ENCODE results near the gene XCR1. TPM values are rescaled to one million over a fixed set of nuclear protein-coding genes. Genes with fewer than 3 reads are reported as not detected.

Gene XCR1
- total and polyA plus RNA-seq, 2 experiments from 2014 or later, result not detected

DNA sequence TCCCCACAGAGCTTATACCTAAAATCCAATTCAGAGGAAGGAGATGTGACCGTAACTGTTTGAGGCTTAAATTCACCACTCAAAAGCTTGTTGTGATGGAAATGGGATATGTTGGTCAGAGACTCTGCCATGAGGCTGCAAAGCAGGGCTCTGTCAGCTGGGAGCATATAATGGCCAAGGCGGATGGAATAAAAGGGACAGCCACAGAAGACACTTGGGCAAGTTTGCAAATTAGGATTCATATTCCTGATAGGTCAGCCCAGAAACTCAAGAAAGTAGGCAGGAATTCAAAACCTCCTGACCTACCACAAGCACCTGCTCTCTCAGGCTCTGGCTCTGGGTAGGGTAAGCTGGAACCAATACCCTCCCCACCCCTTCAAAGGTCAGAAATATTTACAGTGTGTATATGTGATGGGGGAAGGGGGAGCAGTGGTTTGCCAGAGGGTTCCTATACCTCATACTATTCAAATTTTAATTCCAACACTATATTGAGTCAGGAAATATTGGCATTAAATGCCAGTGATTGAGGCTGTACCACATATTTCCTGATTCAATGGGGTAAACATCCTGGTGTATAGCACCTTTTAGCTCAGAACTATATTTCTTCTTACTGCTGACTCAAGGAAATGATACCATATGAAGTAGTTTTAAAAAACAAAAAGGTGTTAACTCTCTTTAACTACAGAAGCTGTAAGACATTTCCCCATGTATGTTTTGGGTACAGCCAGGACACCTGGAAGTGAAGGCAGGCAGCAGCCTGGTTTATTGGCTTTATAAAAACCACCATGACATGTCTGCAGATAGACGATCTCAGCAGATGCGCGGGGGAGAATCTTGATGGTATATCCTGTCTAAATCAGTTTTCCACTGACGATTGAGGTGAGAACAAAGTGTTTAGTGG, 50.8 kb downstream of the XCR1 start:
- no peaks in the 10 kb centered on the region for H3K9me2 ChIP-seq (ENCODE audit: insufficient read depth)
- H3K27me3 Mint-ChIP-seq (ENCODE audit: insufficient read depth, low read depth, poor library complexity), result peaks cover 4% of the 10 kb centered on the region
- no peaks in the 10 kb centered on the region for H3K4me1 Mint-ChIP-seq
- H3F3A ChIP-seq (replicated peaks; ENCODE audit: low read depth), result no peaks in the 10 kb centered on the region
- peaks cover 5% of the 10 kb centered on the region for H4K20me1 ChIP-seq (replicated peaks; ENCODE audit: insufficient read depth)
- H3K4me3 ChIP-seq, result no peak overlapping the region
- peaks cover 40% of the 10 kb centered on the region for H3K36me3 Mint-ChIP-seq (ENCODE audit: low read depth)
- H3K4me2 ChIP-seq, result no peak overlapping the region
- H3K27ac Mint-ChIP-seq, result no peak overlapping the region
- TF ChIP-seq NANOG (IDR thresholded peaks at IDR 0.05; ENCODE audit: borderline replicate concordance), result no peak
- TF ChIP-seq ZNF331 (CRISPR knock-in tag; IDR thresholded peaks at IDR 0.05; ENCODE audit: low read depth), result no peak
- TF ChIP-seq STAT1 (IDR thresholded peaks at IDR 0.05; ENCODE audit: unreplicated experiment), result no peak
- no peak overlapping the region for H3K27ac ChIP-seq (ENCODE audit: low read depth)
- DNase-seq (ENCODE audit: low spot score) (no peak), ATAC-seq (no peak)
- no peaks in the 10 kb centered on the region for H3K27me3 ChIP-seq (ENCODE audit: insufficient read depth)
- no peaks in the 10 kb centered on the region for H3K79me2 ChIP-seq (replicated peaks; ENCODE audit: insufficient read depth)
- H2AFZ ChIP-seq, result no peak overlapping the region
- peaks cover 30% of the 10 kb centered on the region for H3K36me3 ChIP-seq (ENCODE audit: insufficient read depth)
- no peaks in the 10 kb centered on the region for H3K4me1 ChIP-seq (ENCODE audit: insufficient read depth)
- no peaks in the 10 kb centered on the region; the same call in 2 of the 3 replicates for H3K9me3 Mint-ChIP-seq
- H3K4me3 Mint-ChIP-seq, result no peak overlapping the region

DNA sequence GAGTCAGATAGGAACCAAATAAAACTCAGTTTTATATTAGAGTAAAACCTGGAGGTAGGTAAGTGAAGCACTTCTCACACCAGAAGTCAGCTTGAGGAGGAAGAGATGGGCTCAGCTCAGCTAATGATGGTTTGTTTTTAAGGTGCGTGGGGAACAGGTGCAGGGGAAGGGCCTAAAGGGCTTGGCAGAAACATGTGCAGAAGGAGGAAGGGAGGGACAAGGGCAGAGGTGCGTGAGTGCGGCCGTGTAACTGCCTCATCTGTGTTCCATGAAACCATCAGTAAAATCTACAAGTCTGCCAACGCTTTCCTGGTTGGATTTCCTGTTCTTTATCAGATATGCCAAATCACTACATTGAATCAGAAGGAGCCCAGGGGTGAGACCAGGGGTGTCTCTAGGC, 51.6 kb downstream of the XCR1 start:
- Mint-ChIP-seq H3K27ac (no peak overlapping the region), H3K27me3 (ENCODE audit: insufficient read depth, low read depth, poor library complexity) (peaks cover 4% of the 10 kb centered on the region), H3K4me3 (no peak overlapping the region), H3K36me3 (ENCODE audit: low read depth) (peaks cover 36% of the 10 kb centered on the region), H3K4me1 (no peaks in the 10 kb centered on the region), H3K9me3 (no peaks in the 10 kb centered on the region; the same call in 2 of the 3 replicates)
- ATAC-seq, result no peak
- Histone ChIP-seq H3F3A (replicated peaks; ENCODE audit: low read depth) (no peaks in the 10 kb centered on the region), H3K27ac (ENCODE audit: low read depth) (no peak overlapping the region), H3K4me2 (no peak overlapping the region), H3K4me1 (ENCODE audit: insufficient read depth) (no peaks in the 10 kb centered on the region), H4K20me1 (replicated peaks; ENCODE audit: insufficient read depth) (peaks cover 5% of the 10 kb centered on the region), H3K36me3 (ENCODE audit: insufficient read depth) (peaks cover 32% of the 10 kb centered on the region), H3K9me2 (ENCODE audit: insufficient read depth) (no peaks in the 10 kb centered on the region), H3K27me3 (ENCODE audit: insufficient read depth) (no peaks in the 10 kb centered on the region), H2AFZ (no peak overlapping the region), H3K4me3 (no peak overlapping the region), H3K79me2 (replicated peaks; ENCODE audit: insufficient read depth) (no peaks in the 10 kb centered on the region)
- no peak for DNase-seq (ENCODE audit: low spot score)
- TF ChIP-seq ZNF331 (CRISPR knock-in tag; IDR thresholded peaks at IDR 0.05; ENCODE audit: low read depth) (no peak), REST (IDR thresholded peaks at IDR 0.05; ENCODE audit: unreplicated experiment) (no peak), EZH2 (IDR thresholded peaks at IDR 0.05; ENCODE audit: low read depth, unreplicated experiment) (no peak), NANOG (IDR thresholded peaks at IDR 0.05; ENCODE audit: borderline replicate concordance) (no peak), JUNB (IDR thresholded peaks at IDR 0.05; ENCODE audit: unreplicated experiment) (no peak), ZNF114 (CRISPR knock-in tag; IDR thresholded peaks at IDR 0.05) (no peak), CREB1 (CRISPR knock-in tag; IDR thresholded peaks at IDR 0.05; ENCODE audit: low read depth) (no peak), STAT1 (IDR thresholded peaks at IDR 0.05; ENCODE audit: unreplicated experiment) (no peak), CTCF (conservative IDR thresholded peaks at IDR 0.05; ENCODE audit: low read depth in 2 of 2) (no peak), EZH2phosphoT487 (IDR thresholded peaks at IDR 0.05; ENCODE audit: unreplicated experiment) (no peak)
- TF ChIP-seq, protein P1, sequence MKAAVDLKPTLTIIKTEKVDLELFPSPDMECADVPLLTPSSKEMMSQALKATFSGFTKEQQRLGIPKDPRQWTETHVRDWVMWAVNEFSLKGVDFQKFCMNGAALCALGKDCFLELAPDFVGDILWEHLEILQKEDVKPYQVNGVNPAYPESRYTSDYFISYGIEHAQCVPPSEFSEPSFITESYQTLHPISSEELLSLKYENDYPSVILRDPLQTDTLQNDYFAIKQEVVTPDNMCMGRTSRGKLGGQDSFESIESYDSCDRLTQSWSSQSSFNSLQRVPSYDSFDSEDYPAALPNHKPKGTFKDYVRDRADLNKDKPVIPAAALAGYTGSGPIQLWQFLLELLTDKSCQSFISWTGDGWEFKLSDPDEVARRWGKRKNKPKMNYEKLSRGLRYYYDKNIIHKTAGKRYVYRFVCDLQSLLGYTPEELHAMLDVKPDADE (IDR thresholded peaks at IDR 0.05), result no peak
